K562 (cell line): Measurements from ENCODE around the gene NRCAM. TPM values are rescaled to one million over a fixed set of nuclear protein-coding genes. Genes with fewer than 3 reads are reported as not detected.

Source experiments
- CREM ChIP-seq: IDR thresholded peaks from 2 replicates; pipeline ENCODE4 v1.6.1; 2014; ENCODE audit warnings: antibody characterized with exemption, low read depth
- DDX20 ChIP-seq: fragments of 450-650 bp; IDR thresholded peaks from 2 replicates; pipeline ENCODE4 v1.6.1; 2016; ENCODE audit warnings: missing genetic modification characterization, low read depth, mild to moderate bottlenecking, missing compliant biosample characterization, moderate library complexity
- GABPA ChIP-seq: fragments of 200-800 bp; sonication (Bioruptor generic); conservative IDR thresholded peaks from 2 replicates; pipeline ENCODE4 v1.6.1; 2016; ENCODE audit warnings: low read depth, missing genetic modification characterization, missing compliant biosample characterization
- GATA2 ChIP-seq: sonication (generic); formaldehyde crosslinking; IDR thresholded peaks from 2 replicates; pipeline ENCODE4 v1.4.0; 2020; ENCODE audit warnings: mild to moderate bottlenecking, missing genetic modification reagents
- HDAC2 ChIP-seq: fragments of 450-650 bp; IDR thresholded peaks from 2 replicates; pipeline ENCODE4 v1.6.1; 2016; ENCODE audit warnings: mild to moderate bottlenecking
- HMG20A ChIP-seq: fragments of 450-650 bp; formaldehyde crosslinking; conservative IDR thresholded peaks from 2 replicates; pipeline ENCODE4 v1.4.0; 2020; ENCODE audit warnings: mild to moderate bottlenecking, mixed read lengths
- L3MBTL2 ChIP-seq: fragments of 450-650 bp; IDR thresholded peaks from 2 replicates; pipeline ENCODE4 v1.6.1; 2016; ENCODE audit warnings: mild to moderate bottlenecking, moderate library complexity
- MAFF ChIP-seq: IDR thresholded peaks from 2 replicates; pipeline ENCODE4 v1.6.1; 2012; ENCODE audit warnings: low read length, improper control_type of control experiment
- MAZ ChIP-seq, 2 experiments: fragments of 450-650 bp in 1 of 2; sonication (generic) in 1 of 2; formaldehyde crosslinking; IDR thresholded peaks in 1 of 2; conservative IDR thresholded peaks in 1 of 2; 2 replicates each; pipeline versions ENCODE4 v1.4.0 to v1.5.0; 2020; ENCODE audit warnings: mild to moderate bottlenecking in 1 of 2, missing genetic modification reagents in 1 of 2
- MCM7 ChIP-seq, 2 experiments: fragments of 450-650 bp; IDR thresholded peaks; 2 replicates each; pipeline ENCODE4 v1.6.1; 2016 to 2018
- MEIS2 ChIP-seq: fragments of 450-650 bp; IDR thresholded peaks from 2 replicates; pipeline ENCODE4 v1.6.1; 2014; ENCODE audit warnings: mild to moderate bottlenecking; ENCODE audit not compliant: partially characterized antibody
- RAD21 ChIP-seq, 2 experiments: fragments of 250-450 bp in 1 of 2; fragments of 450-650 bp in 1 of 2; sonication (Bioruptor Pico) in 1 of 2; formaldehyde crosslinking in 1 of 2; IDR thresholded peaks in 1 of 2; conservative IDR thresholded peaks in 1 of 2; 2 replicates each; pipeline versions ENCODE4 v1.4.0 to v1.8.0; 2020 to 2022; ENCODE audit warnings: mild to moderate bottlenecking in 2 of 2, moderate library complexity in 1 of 2
- RBBP5 ChIP-seq: fragments of 200-600 bp; sonication (generic); IDR thresholded peaks from 2 replicates; pipeline ENCODE4 v1.6.1; 2012; ENCODE audit warnings: borderline replicate concordance, mild to moderate bottlenecking, low read length, control low read depth, inconsistent platforms; ENCODE audit not compliant: insufficient read depth, poor library complexity, severe bottlenecking
- RFX7 ChIP-seq: fragments of 250-450 bp; sonication (Bioruptor Pico); IDR thresholded peaks from 2 replicates; pipeline ENCODE4 v1.5.1; 2021; ENCODE audit warnings: mild to moderate bottlenecking
- SETDB1 ChIP-seq: IDR thresholded peaks from one replicate; pipeline ENCODE4 v1.6.1; 2012; ENCODE audit warnings: low read length, control low read depth, inconsistent platforms
- SOX6 ChIP-seq: fragments of 450-650 bp; IDR thresholded peaks from 2 replicates; pipeline ENCODE4 v1.6.1; 2014; ENCODE audit warnings: mild to moderate bottlenecking
- TEAD4 ChIP-seq, 2 experiments: sonication (generic) in 1 of 2; formaldehyde crosslinking in 1 of 2; IDR thresholded peaks; 2 replicates each; pipeline versions ENCODE4 v1.6.1 to v1.8.0; 2012 to 2022; ENCODE audit warnings: borderline replicate concordance in 1 of 2, inconsistent platforms in 1 of 2, low read length in 1 of 2, mild to moderate bottlenecking in 1 of 2, missing genetic modification reagents in 1 of 2
- YBX1 ChIP-seq: fragments of 450-650 bp; IDR thresholded peaks from 2 replicates; pipeline ENCODE4 v1.7.1; 2016; ENCODE audit warnings: mild to moderate bottlenecking
- ZFP36 ChIP-seq: fragments of 150-350 bp; IDR thresholded peaks from 2 replicates; pipeline ENCODE4 v1.6.1; 2018; ENCODE audit warnings: low read length, low read depth; ENCODE audit not compliant: partially characterized antibody
- ZNF232 ChIP-seq: sonication (generic); formaldehyde crosslinking; IDR thresholded peaks from 2 replicates; pipeline ENCODE4 v1.8.0; 2022; ENCODE audit warnings: mild to moderate bottlenecking, missing genetic modification reagents
- ZSCAN32 ChIP-seq: fragments of 450-650 bp; formaldehyde crosslinking; IDR thresholded peaks from 2 replicates; pipeline ENCODE4 v1.4.0; 2020; ENCODE audit warnings: mild to moderate bottlenecking, moderate library complexity
- polyA plus RNA-seq, 8 experiments: library from polyadenylated mRNA; depleted of rRNA in 4 of 8; stranded (reverse) in 5 of 8; unstranded in 3 of 8; fragments of >200 nt; fragmentation: Nextera tagmentation in 2 of 8; fragmentation: Illumina TruSeq in 1 of 8; extraction: Ambion mirVana in 2 of 8; extraction: Trizol in 1 of 8; gene quantifications; 2 replicates each; pipeline versions ENCODE4 v1.2.1 to v1.2.3, GENCODE V29; 2011 to 2014; ENCODE audit warnings: inconsistent platforms in 1 of 8, missing spikeins in 1 of 8
- total RNA-seq, 7 experiments: library from RNA; depleted of rRNA in 6 of 7; stranded (reverse); fragments of >200 nt in 6 of 7; fragmentation: Illumina TruSeq in 2 of 7; extraction: Trizol in 2 of 7; gene quantifications; 2 replicates each; pipeline versions ENCODE4 v1.2.1 to v1.2.3, GENCODE V29; 2011 to 2021; ENCODE audit warnings: low replicate concordance in 1 of 7
- TF ChIP-seq, protein P1 (sequence below): fragments of 200-400 bp; formaldehyde crosslinking; IDR thresholded peaks from 2 replicates; pipeline ENCODE4 v1.6.1; 2017; ENCODE audit warnings: mild to moderate bottlenecking, low read depth, low read length, moderate library complexity
- TF ChIP-seq, protein P2 (sequence below), 2 experiments: fragments of 200-800 bp in 1 of 2; sonication (Bioruptor generic) in 1 of 2; sonication (generic) in 1 of 2; formaldehyde crosslinking in 1 of 2; IDR thresholded peaks in 1 of 2; conservative IDR thresholded peaks in 1 of 2; 2 replicates each; pipeline versions ENCODE4 v1.5.0 to v1.6.1; 2016 to 2020; ENCODE audit warnings: missing compliant biosample characterization in 1 of 2, missing genetic modification characterization in 1 of 2, missing genetic modification reagents in 1 of 2
- TF ChIP-seq, protein P3 (sequence below): sonication (generic); formaldehyde crosslinking; IDR thresholded peaks from 2 replicates; pipeline ENCODE4 v1.8.0; 2022; ENCODE audit warnings: mild to moderate bottlenecking, missing genetic modification reagents

NRCAM gene
- total and polyA plus RNA-seq, 9 of the 15 experiments (the other 6 are each of a cell fraction or from before 2014, with no cell fraction given), result 0.03 to 0.54 (median 0.12) TPM; not detected in 1

DNA sequence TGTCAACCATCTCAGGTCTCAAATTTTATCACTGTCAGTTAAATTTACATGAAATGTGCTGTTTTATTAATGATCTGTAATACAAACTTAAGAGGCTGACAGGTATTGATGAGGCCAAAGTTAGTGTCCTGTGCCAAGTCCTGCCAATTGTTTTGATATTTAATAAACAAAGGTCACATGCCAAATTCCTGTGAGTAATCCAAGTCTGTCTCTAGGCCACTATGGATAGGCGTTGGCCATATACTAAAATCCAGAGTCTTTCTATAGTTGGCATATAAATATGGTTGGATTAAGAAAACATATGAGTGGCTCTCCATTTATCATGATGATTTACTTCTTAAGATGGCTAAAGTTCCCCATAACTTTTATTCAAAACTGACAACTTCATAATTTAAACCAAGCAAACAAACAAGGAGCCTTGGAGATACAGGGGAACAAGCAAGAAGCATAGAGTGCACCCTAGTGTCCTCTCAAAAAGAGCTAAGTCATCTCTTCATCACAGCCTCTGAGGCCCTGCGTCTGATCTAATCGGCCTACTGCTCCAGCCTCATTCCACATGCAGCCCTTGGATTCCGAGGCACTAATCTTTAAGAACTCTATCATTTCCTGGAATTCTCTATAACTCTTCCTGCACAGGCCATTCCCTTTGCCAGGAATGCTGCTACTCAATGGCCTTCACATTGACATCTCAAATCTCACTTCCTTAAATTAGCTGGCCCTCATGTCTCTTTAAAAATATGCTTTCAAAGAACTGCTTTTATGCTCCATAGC is 32.7 kb upstream of the NRCAM start (continued):
- TF ChIP-seq MEIS2 (peak; percentile 55), SOX6 (peak; percentile 27; the same call in 1 of the 2 replicates), CREM (peak; percentile 41), RAD21 (CRISPR knock-in tag; conservative IDR thresholded peaks at IDR 0.05 in 1 of 2, IDR thresholded peaks at IDR 0.05 in 1 of 2) (peak; percentile 63 to 65), YBX1 (no peak), SETDB1 (no peak), HDAC2 (0 out of 2 replicates have a peak, but pooled peaks have one; percentile 50), RBBP5 (no peak), ZFP36 (no peak), ZSCAN32 (no peak), TEAD4 (IDR thresholded peaks at IDR 0.05; ENCODE audit: low read length) (0 out of 2 replicates have a peak, but pooled peaks have one; percentile 13), TEAD4 (CRISPR knock-in tag; IDR thresholded peaks at IDR 0.05; ENCODE audit: borderline replicate concordance) (no peak), DDX20 (tag) (no peak), MAZ (CRISPR knock-in tag; conservative IDR thresholded peaks at IDR 0.05 in 1 of 2, IDR thresholded peaks at IDR 0.05 in 1 of 2) (no peak), HMG20A (CRISPR knock-in tag) (no peak), GATA2 (CRISPR knock-in tag) (peak; percentile 43; the same call in 1 of the 2 replicates), GABPA (tag) (no peak), ZNF232 (CRISPR knock-in tag) (no peak), L3MBTL2 (peak; percentile 78), RFX7 (CRISPR knock-in tag) (no peak), MAFF (peak; percentile 88), MCM7 (IDR thresholded peaks at IDR 0.05) (no peak)
- TF ChIP-seq, protein P1, sequence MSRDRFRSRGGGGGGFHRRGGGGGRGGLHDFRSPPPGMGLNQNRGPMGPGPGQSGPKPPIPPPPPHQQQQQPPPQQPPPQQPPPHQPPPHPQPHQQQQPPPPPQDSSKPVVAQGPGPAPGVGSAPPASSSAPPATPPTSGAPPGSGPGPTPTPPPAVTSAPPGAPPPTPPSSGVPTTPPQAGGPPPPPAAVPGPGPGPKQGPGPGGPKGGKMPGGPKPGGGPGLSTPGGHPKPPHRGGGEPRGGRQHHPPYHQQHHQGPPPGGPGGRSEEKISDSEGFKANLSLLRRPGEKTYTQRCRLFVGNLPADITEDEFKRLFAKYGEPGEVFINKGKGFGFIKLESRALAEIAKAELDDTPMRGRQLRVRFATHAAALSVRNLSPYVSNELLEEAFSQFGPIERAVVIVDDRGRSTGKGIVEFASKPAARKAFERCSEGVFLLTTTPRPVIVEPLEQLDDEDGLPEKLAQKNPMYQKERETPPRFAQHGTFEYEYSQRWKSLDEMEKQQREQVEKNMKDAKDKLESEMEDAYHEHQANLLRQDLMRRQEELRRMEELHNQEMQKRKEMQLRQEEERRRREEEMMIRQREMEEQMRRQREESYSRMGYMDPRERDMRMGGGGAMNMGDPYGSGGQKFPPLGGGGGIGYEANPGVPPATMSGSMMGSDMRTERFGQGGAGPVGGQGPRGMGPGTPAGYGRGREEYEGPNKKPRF, result no peak
- TF ChIP-seq, protein P2, sequence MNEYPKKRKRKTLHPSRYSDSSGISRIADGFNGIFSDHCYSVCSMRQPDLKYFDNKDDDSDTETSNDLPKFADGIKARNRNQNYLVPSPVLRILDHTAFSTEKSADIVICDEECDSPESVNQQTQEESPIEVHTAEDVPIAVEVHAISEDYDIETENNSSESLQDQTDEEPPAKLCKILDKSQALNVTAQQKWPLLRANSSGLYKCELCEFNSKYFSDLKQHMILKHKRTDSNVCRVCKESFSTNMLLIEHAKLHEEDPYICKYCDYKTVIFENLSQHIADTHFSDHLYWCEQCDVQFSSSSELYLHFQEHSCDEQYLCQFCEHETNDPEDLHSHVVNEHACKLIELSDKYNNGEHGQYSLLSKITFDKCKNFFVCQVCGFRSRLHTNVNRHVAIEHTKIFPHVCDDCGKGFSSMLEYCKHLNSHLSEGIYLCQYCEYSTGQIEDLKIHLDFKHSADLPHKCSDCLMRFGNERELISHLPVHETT (CRISPR knock-in tag; conservative IDR thresholded peaks at IDR 0.05 in 1 of 2, IDR thresholded peaks at IDR 0.05 in 1 of 2), result 0 out of 4 replicates have a peak, but pooled peaks of 1 of the 2 experiments have one; percentile 42
- TF ChIP-seq, protein P3, sequence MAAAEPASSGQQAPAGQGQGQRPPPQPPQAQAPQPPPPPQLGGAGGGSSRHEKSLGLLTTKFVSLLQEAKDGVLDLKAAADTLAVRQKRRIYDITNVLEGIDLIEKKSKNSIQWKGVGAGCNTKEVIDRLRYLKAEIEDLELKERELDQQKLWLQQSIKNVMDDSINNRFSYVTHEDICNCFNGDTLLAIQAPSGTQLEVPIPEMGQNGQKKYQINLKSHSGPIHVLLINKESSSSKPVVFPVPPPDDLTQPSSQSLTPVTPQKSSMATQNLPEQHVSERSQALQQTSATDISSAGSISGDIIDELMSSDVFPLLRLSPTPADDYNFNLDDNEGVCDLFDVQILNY, result no peak
